Myocyte (in vitro differentiated cells): ENCODE data around the gene ATRX. TPM values are rescaled to one million over a fixed set of nuclear protein-coding genes. Genes with fewer than 3 reads are reported as not detected.
"Not testable (repeated sequence)": the region's sequence is repeated elsewhere in the genome, so short reads cannot be mapped to it uniquely, and the experiment has no call there.

Source experiments
- DNase-seq: peaks from one replicate; pipeline ENCODE4 v3.0.0-alpha.2; 2012; ENCODE audit warnings: low read depth
- total RNA-seq: library from RNA; depleted of rRNA; stranded (reverse); fragments of >200 nt; gene quantifications from 2 replicates; pipeline ENCODE4 v1.2.3, GENCODE V29; 2014

ATRX gene
- total RNA-seq, 1 donor from 2014 or later: 72.4 TPM

DNA sequence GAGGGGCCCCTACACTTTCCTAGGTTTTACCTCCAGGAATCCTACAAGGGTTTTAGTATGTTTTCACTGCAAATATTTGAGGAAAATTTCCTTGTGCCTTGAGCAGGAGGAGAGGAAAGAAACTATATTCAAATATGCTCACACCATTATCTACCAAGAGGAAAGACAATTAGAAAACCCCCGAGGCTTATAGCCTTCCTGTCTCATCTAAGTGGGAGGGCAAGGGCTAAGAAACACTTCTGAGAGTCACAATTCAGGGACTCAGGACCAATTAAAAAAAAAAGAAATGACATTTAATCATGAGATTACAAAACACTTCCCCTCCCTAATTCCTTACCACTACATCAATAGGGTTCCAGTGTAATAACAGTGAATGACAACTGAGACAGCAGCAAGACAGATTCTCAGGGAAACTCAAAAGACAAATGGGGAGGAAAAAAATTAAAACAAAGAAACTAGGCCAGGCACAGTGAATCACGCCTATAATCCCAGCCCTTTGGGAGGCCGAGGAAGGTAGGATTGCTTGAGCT is 45.6 kb downstream of the ATRX start:
- DNase-seq: no peak

DNA sequence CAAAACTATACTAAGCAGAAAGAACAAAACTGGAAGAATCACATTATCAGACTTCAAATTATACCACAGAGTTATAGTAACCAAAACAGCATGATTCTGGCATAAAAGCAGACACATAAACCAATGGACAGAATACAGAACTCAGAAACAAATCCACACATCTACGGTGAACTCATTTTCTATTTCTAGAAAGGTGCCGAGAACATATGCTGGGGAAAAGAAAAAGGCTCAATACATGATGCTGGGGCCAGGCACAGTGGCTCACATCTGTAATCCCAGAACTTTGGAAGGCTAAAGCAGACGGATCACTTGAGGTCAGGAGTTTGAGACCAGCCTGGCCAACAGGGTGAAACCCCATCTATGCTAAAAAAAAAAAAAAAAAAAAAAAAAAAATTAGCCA is 52.7 kb downstream of the ATRX start:
- no peak for DNase-seq

DNA sequence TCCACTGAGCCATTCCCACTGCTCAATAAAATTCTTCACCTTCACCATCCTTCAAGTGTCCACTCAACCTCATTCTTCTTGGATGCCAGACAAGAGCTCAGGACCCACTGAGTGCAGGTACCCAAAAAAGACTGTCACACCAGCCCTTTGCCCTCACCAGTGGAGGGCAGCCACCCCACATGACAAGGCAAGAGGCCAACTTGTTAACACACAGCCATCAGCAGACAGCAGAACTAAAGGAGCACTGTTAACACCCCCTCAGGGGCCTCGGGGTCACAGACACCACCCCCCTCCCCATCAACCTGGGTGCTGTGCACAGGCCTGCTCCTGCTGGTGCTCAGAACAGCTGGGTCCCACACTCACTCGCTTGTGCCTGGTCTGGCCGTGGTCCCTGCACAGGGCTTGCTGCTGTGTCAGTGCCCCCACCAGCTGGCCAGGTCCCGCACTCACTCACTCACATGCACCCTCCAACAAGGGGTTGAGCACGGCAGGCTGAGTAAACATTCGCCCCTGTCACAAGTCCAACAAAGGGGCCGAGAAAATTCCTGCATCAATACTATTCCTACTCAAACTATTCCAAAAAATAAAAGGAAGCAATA is 54.1 kb downstream of the ATRX start:
- no peak for DNase-seq

DNA sequence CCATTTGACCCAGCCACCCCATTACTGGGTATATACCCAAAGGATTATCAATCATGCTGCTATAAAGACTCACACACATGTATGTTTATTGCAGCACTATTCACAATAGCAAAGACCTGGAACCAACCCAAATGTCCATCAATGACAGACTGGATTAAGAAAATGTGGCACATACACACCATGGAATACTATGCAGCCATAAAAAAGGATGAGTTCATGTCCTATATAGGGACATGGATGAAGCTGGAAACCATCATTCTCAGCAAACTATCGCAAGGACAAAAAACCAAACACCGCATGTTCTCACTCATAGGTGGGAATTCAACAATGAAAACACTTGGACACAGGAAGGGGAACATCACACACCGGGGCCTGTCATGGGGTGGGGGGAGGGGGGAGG is 59.9 kb downstream of the ATRX start:
- not testable (repeated sequence) for DNase-seq

DNA sequence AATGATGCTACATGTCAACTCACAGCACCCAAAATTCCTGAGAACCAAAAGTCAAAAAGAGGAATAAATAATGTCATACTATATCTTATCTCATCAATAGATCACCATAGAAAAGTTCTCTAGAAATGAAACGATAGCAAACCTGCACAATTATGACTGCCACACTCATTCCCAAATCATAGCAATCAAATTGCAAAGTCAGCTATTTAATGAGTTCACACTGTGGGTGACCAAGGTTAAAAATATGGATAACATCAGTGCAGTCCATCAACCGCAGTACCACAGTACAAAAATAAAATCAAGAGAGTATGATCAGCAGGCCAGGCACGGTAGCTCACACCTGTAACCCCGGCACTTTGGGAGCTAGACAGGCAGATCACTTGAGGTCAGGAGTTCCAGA is 62.3 kb downstream of the ATRX start:
- DNase-seq: peak; percentile 17

DNA sequence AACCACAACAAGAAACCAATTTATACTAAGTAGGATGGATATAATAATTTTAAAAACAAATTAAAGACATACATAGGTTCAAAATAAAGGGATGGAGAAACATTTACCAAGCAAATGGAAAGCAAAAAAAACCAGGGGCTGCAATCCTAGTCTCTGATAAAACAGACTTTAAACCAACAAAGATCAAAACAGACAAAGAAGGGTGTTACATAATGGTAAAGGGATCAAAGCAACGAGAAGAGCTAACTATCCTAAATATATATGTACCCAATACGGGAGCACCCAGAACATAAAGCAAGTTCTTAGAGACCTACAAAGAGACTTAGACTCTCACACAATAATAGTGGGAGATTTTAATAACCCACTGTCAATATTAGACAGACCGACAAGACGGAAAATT is 66.6 kb downstream of the ATRX start:
- no peak for DNase-seq

DNA sequence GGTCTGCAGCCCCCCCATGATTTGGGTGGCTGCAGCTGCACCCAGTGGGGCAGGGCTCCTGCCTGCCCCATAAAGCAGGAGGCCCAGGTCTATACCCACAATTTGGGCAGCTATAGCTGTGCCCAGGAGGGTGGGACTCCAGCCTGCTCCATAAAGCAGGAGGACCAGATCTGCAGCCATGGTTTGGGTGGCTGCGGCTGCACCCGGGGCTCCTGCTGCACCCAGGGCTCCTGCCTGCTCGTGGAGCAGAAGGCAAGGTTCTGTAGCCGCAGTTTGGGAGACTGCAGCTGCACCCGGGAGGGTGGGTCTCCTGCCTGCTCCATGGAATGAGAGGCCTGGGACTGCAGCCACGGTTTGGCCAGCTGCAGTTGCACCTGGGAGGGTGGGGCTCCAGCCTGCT is 81.1 kb downstream of the ATRX start:
- DNase-seq: no peak

DNA sequence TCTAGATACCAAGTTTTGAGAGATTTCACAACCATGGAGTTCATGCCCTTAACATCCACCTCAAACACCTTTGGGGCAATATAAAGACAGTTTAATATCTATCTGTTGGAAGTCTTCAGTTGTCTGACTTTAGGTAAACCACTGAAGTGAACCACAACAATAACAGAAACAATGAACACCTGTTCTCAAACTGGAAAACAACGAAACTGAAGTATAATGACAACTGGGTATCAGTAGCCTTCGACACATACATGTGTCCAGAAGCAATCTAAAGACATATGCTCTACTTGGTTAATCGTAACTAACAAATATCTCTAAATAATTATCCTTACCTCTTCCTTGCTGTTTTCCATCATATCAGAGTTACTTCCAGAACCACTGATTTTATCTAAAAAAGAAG is 87.8 kb downstream of the ATRX start:
- no peak for DNase-seq

DNA sequence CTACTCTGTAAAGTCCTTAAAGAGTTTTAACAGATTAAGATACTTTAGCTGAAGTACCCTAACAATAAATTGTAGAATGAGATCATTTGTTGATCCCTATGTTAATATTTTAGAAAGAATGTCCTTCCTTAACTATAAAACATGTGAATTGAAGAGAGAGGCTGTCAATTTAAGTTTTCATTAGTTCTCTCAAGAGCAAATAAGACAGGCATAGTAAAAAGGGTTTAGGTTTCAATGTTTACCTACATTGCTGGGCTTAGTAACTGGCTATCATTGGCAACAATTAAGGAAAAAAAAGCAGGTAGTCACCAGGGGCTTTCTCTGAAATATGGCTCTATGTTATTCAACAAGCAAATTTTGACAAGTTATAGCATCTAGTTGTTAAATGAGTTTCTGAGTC is 91.5 kb downstream of the ATRX start:
- no peak for DNase-seq

DNA sequence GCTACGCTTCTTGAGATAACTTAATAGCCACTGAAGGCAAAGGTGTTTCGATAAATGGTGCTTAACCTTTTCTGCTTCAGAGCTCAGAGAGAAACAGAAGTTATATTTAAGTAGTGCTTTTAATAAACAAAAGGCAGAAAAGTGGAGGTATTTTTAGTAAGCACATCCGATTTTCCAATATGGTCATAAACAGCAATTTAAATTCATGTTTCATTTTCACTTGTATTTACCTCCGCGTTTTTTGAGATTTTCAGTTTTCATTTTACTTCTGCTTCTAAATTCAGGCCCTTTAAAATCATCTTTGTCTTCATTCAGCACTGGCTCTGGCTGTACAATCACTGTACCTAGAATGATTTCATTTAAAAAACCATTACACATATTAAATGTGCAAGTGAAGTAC is 92.4 kb downstream of the ATRX start:
- DNase-seq: no peak

DNA sequence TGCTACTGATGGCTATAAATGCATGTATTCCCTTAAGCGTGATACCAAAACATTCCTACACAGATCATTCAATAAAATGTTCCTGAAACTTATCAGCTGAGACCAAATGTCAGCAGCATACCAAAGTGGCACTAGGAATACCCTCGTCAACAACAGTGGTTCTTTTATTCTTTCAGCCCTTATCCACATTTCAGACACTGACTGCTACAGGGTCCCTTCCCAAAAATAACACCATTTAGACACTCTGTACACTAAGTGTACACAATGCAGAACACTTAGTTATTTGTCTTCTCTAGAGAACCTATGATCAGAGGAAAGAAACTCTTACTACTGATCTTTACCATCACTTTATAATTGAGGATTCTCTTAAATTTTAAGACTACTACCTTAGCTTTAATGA is 94.1 kb downstream of the ATRX start:
- no peak for DNase-seq

DNA sequence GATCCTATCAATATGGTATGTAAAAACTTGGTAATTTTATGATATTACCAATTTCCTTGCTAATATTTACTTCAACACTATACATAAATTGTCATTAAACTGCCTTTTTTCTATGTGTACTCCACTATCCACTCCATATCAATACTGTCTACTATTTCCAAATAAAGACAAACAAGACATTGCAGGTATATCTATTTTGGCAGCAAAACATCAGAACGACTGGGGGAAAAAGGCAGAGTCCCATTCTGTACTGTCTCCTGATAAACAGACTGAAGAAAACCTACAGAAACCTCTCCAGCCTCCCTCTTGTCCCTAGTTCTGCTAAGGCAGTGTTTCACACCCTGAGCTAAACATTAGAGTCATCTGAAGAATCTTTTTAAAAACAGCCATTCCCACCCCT is 96.6 kb downstream of the ATRX start:
- DNase-seq: no peak

DNA sequence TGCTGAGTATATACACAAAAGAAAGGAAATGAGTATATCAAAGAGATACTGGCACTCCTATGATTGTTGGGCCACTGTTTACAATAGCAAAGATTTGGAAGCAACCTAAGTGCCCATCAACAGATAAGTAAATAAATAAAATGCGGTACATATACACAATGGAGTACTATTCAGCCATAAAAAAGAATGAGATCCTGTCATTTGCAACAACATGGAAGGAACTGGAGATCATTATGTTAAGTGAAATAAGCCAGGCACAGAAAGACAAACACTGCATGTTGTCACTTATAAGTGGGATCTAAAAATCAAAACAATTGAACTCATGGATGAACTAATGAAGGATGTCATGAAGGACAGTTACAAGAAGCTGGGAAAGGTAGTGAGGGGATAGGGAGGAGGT is 100.3 kb downstream of the ATRX start:
- DNase-seq: not testable (repeated sequence)

DNA sequence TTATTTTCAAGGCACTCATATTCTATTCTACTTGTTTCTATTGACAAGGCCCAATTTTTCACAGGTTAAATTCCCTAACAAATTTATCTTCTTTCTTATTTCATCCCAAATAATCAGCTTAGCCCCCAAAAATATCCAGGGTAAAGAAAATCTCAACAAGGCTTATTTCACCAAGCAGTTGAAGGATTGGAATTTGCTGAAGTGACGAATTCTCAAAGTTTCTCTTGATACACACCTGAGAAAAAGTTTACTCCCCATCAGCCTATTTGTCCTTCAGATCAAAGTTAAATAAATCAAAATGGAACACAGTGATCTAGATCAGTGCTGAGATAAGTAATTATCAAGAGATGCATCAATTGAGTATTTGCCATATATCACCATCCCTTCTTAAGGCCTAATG is 106.9 kb downstream of the ATRX start:
- DNase-seq: no peak

DNA sequence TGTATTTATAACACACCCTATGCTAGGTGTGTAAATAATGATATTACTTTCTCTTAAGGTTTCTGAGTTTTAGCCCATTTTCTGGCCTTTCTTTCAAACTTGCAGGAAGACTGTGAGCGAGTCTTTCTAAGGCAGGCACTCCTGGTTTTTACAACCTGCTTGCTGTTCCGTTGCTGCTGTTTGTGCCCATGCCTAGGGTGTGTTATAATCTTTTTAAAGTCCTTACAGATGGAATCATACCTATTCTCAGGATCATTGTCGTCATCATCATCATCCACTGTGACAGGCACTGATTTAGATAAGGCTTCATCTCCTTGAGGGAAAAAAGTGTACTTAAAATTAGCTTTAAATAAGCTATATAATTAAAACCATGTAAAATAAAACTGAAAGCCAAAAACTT is 110.0 kb downstream of the ATRX start:
- peak; percentile 1 for DNase-seq

DNA sequence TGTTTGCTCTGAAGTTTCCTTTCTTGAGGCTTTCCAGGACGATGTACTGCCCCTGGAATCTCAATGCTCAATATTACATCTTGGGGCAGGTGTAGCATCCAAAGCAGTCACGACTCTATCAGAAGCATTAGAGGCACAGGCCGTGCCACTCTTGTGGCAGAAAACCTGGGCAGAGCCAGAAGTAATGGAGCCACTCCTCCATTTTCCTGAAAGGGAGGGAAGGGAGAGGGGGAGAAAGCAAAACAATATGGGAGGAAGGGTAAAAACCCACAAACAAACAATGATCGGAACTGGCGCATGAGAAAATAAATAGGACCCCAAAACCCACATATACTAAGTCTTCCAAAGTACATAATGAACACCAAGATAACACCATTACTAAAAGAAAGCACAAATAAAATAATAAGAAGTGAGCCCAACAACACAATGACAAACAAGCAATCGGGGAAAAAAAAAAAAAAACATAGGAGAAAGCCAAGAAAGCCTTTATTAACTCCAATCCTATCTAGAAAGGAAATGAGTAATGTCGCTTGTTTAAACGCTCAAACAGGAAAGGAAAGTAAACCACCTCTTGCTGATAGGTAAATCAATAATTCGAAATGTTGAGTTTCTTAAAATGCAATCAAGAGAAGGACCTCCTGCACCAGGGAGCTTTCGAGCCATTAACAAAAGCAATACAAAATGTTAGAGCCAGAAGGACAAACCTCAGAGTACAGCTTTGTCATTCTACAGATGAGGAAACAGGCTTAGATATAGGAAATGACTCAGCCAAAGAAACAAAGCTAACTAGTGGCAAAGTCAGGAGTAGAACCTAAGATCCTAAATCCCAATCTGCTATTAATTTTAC is 117.4 kb downstream of the ATRX start:
- peak; percentile 10 for DNase-seq

DNA sequence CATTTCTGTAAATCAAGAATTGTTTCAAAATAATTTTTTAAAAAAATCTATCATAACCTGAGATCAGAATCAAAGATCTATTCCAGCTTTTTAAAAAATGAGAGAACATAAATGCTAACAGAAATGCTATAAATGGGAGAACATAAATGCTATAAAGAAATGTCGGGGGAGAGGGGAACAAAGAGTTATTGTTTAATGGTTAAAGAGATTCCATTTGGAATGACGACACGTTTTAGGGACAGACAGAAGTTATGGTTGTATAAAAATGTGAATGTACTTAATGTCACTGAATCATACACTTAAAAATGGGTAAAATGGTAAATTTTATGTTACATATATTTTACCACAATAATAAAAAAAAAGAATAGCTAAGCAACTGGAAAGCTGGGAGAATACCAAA is 127.1 kb downstream of the ATRX start:
- no peak for DNase-seq

DNA sequence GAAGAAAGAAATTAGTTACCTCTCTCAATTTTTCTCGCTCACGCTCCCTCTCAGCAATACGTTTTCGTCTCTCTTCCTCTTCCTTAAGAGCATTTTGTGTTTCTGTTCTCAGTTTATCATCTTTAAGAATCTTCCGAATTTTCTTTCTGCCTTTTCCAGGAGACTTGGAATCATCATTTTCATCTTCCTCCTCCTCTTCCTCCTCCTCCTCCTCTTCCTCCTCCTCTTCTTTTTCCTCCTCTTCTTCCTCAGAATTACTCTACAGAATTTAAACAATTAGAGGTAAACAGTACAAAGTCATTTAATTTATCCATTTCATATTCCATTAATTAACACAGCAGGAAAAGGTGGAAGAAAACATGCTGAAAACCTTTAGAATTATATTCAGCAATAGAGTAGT is 133.9 kb downstream of the ATRX start:
- no peak for DNase-seq

DNA sequence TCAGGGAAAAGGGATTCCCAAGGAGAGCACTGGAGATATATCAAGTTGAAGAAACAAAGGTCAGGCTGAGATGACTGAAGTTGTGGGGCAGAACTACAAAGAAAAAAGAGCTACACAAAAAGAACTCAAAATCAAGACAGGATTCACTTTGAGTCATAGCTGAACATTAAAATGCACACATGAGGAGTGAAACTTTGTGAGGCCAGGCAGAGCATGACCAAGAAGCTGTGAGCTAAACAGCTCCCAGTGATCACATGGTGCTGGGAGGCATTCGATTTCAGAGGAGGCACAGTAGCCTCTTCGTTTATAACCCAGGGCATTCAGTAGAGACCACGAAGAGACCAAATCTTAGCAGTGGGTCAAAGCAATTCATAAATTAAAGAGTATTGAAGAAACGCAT is 145.3 kb downstream of the ATRX start:
- no peak for DNase-seq

DNA sequence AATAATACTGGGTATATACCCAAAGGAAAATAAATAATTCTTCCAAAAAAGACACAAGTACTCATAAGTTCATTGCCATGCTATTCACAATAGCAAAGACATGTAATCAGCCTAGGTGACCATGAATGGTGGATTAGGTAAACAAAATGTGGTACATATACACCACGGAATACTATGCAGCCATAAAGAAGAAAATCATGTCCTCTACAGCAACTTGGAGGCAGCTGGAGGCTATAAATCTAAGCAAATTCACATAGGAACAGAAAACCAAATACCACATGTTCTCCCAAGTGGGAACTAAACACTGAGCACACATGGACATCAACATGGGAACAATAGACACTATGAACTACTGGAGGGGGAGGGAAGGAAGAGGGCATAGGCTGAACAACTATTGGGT is 146.2 kb downstream of the ATRX start:
- no peak for DNase-seq

DNA sequence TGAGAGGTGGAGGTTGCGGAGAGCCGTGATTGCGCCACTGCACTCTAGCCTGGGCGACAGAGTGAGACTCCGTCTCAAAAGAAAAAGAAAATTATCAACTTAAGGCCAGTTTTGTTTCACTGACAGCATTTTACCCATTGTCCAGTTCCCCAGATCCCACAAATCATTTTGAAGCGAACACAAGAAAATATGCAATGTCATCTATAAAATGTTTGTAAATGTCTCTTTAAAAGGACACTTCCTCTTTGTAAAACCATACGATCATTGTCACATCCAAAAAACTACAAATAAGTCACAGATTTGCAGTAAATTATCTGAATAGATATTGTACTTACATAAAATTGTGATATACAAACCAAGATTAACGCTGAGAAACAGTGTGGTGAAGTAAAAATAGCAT is 147.6 kb downstream of the ATRX start:
- DNase-seq: no peak

DNA sequence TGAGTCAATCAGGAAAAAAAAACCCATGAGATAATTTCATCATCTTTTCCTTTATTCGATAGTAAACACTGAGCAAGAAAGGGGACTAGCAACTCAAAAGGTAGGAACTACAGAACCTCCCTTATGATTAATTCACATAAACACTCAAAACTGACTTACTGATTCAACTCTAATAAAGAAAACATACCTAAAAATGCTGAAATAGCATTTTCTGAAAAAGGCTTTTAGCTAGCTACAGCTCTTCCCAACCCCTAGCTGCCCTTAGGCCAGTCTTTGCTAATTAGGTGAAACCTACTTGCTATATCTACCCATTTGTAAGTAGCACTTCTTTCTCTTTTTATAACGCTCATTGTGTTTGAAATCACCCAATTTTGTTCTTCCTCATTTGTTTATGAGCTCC is 150.6 kb downstream of the ATRX start:
- DNase-seq: no peak
